DMS153 treated with DMSO at 0.1 percent for 48 hours (cell line): Measurements from ENCODE around the gene NKAIN2.

Experiments used
- DNase-seq: peaks from one replicate; lab custom pipeline; 2025; ENCODE audit not compliant: unreplicated experiment; lab: John Stamatoyannopoulos, UW

The NKAIN2 gene

DNA sequence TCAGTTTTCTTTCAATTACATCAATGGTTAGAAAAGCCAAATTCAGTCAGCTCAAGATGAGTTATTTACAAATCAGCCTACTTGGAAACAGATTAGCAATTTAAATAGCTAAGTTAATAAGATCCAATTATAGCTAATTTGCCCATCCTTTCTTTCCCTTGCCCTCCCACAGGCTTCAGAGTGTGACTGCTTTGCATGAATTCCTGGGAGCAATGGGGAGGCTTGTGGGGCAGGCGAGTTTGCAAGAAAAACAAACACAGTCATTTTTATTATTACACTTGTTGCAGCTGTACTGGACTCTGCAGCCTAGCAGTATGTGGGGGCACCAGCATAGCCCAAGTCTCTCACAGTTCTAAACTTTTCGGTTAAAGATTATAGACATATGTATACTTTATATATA is 219.0 kb downstream of the NKAIN2 start:
- DNase-seq: no peak

DNA sequence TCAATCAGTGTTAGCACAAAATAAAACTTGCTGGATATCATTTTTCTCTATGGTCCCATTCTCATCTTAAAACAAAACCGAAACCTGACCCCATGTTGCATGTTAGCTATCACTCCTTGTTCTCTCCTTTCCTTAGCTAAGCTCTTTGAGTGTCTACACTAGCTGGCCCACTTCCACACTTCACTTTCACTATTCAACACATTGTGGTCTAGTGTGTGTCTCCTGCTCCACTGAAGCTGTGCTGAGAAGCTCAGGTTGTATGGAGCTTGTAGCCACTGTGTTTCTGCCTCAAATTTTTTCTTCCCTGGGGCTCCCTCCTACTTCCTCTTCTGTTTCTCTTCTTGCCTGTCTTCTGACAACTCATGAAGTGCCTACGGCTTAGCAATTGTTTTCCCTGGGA is 223.0 kb downstream of the NKAIN2 start:
- no peak for DNase-seq

DNA sequence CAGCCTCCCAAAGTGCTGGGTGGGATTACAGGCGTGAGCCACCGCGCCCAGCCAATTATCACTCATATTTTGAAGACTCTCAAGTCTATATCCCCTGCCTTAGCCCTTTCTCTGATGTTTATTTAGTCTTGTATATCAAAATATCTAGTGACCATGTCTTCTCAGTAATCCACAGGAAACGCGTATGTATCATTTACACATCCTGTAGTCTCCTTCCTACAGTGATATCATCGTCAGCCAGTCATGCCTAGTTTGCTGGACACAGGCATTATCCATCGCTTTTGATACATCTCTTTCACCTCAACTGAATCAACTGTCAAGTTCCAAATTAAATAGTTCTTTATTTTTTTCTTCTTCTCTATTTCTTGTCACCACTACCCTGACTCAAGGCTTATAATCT is 223.7 kb downstream of the NKAIN2 start:
- no peak for DNase-seq

DNA sequence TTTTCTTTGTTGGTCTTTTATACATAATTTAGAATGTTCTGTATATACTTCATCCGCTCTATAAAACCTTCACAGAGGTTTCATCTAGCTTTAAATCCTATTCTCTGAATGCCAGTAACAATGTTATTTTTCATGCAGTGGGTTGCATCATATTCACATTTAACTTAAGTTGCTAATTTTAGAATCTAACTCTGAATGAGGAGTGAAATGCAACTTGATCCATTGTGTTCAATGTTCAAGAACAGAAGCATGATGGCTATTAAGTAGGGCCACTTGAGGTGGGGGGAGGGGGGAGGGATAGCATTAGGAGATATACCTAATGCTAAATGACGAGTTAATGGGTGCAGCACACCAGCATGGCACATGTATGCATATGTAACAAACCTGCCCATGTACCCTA is 224.5 kb downstream of the NKAIN2 start:
- no peak for DNase-seq

DNA sequence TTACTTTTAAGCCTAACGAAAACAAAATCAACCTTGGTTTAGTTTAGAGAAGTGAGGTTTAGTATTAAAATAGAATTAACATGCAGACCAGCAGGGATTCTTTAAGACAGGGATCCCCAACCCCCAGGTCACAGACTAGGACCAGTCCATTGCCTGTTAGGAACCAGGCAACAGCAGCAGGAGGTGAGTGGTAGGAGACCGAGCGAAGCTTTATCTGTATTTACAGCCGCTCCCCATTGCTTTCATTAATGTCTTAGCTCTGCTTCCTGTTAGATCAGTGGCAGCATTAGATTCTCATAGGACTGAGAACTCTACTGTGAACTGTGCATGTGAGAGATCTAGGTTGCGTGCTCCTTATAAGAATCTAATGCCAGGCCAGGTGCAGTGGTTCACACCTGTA is 225.9 kb downstream of the NKAIN2 start:
- no peak for DNase-seq

DNA sequence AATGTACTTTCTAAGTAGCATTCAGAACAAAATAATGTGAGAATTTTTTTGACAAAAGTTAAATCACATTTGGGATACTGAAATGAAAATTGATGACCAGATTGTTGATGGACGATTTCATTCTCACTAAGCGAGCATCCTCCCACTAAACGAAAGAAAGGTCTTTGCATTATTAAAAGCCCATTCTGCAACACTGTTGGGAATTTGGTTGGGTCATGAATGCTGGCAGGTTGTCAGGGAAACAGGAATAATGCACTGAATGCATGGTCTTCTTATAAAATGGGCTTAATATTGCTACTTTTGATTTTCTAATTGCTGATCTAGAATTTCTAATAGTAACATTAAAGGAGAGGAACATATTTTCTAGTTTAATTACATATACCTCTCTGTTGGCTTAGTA is 229.8 kb downstream of the NKAIN2 start:
- DNase-seq: no peak

DNA sequence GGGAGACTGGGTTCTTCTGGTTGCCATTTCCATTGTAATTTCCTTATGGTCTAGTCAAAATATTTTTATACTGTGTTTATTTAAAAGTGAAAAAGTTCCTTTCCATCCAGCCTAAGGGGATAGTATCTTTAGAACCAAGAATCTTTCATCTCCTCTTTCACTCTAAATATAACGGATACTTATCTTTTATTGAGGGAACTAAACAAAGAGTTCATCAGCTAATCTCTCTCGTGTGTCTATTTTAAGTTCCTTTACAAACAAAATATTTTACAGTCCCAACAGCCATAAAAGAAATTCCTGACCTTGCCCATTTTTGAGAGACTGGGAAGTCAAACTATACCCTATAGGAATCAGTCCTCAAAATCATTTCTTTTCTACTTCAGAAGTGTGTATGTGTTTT is 232.7 kb downstream of the NKAIN2 start:
- no peak for DNase-seq

DNA sequence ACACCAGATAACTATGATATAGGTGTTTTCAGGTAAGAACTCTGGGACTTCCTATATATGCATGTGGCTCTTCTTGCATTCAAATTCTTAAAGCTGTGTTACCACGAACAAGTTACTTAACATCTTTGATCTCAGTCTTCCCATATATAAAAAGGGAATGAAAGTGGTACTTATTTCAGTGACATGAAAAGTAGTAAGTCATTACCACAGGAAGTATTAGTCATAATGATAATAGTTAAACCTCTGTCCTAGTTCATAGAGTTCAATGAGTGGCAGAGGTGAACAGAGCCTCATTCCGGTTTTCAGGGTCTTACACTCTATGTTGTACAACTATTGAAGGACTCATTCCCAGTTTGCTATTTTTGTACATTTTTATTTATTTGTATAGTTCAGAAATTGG is 237.0 kb downstream of the NKAIN2 start:
- no peak for DNase-seq

DNA sequence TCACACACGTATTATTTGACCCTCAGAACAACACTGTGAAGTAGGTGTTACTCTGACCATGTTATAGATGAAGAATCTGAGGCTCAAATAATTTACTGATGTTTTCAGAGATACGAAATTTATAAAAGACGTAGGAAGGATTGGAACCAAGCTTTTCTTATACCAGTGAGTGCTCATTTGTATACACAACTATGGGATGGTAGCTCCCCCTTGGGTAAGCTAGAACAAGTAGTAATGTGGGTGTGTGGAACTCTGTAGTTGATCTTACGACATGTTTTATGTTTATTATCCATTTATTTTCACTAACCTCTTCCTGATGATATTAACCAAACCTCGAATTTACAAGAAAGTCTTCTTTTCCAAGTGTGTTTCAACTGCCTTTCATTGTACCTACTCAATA is 248.5 kb downstream of the NKAIN2 start:
- DNase-seq: no peak

DNA sequence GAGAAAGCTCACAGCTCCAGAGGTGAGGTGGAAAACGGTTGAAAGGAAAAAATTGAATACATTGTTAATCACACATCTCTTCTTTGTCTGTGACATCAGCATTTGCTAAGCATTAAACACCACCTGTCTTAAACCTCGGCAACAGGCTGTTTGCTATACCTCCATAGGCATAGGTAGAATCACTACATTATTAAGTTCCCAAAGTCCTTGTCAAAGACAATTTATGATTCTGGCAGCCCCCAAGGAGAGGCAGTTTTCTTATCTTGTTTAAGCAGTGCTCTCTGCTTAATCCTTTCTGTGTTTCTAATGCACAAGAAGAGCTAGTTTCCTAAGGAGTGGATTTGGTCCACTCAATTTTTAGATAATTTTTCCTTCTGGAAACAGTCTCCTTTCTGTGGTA is 249.7 kb downstream of the NKAIN2 start:
- no peak for DNase-seq

DNA sequence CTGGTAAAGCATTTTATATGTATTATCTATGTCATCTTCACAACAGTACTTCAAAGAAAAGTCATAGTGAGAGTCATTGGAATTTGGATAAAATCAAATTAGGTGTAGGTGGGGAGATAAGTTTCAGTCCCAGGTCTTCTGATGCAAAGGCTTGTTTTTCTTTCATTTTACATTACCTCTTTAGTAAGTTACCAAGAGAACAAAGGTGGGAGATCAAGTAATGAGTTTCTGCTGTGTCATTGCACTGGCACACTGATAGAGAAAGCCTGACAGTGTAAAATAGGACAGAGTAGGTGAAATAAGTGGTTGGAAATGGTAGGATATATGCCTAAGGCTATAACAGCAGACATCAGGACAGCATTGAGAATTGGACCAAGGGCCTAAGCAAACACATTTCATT is 250.4 kb downstream of the NKAIN2 start:
- no peak for DNase-seq

DNA sequence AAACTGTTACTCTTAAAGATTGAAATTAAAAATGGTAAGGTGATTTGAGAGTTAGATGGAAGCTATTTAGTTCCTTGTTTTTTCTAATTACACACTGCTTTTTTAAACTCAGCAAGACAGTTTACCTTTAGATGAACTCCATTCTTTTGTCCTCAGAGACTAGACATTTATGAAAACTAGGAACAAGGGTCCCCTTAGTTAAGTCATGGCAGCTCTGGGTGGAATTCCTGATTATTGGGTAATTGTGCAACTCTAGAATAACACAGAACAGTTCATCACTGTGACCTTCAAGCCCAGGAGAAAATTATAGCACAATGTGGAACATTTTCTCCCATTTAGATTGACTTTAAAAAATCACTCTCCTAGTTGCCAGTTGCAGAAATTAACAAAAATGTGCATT is 251.7 kb downstream of the NKAIN2 start:
- DNase-seq: no peak

DNA sequence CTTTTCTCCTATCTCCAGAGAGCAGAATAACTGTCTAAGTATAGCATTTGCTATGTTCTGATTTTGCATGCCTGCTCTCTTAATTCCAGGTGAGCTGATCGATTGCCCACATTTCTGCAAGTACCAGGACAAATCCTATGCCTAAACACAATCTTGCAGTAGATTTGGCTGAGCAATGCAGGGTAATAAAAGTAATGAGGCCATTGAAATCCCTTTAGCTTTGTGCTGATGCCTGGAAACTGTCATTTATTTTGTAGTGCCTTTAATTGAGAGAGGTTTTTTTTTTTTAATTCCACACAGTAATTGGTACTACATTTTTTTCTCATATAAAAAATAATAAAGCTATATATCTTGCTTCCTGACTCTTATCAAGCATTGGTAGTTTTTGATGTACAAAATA is 252.3 kb downstream of the NKAIN2 start:
- peak; percentile 84 for DNase-seq

DNA sequence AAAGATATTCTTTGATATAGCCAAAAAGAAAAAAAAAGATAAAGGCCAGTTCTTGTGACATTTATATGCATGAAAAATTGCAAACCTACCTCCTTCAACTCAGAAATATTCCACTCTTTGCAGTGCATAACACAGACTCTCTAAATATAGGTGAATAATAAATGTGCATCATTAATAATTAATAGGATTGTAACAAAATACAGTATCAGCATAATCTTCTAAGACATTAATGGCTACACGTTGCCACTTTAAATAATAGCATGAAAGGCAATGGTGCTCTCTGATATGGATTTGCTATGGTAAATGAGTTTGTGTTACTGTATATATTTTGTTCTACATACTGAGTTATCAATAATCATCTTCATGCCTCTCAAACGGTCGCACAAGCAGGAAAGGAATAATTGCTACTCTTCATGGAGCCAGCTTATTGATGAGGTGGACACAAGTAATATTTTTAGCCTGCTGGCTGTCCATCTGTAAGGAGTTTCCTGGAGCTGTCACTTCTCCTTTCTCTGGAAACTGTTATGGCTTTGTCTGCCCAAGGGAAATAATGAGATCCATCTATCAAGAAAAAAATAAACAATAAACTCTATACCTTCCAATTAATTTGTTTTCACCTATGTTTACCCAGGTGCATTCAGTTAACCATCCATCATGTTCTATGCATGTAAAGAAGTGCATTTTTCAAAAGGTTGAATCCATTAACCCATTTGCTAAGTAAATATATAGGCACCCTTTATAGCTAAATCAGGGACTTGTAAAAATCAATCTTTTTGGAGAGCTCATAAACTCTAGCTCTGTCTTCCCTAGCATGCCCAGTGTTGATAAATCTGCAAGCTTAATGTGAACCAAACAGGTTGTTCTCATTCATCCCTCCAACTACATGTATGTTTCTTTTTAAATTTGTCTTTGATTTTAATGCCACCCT is 253.0 kb downstream of the NKAIN2 start:
- peak; percentile 97 for DNase-seq

DNA sequence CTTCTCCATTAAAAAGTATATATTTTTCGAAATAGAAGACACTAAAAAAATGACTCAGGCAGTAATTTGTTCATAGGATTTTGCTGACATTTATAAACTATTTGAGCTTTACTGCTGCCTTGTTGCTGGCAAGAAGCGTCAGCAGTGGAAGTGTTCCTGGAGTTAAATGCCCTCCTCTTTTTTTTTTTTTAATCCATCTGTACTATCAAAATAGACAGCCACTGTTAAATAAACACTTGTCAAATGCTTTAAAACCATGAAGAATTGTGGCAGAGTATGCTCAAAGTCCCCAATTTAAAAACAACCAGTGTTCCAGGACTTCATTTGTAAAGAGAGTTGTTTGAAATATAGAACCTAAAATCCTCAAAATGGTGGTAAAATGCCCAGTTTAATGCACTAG is 253.8 kb downstream of the NKAIN2 start:
- DNase-seq: peak; percentile 76

DNA sequence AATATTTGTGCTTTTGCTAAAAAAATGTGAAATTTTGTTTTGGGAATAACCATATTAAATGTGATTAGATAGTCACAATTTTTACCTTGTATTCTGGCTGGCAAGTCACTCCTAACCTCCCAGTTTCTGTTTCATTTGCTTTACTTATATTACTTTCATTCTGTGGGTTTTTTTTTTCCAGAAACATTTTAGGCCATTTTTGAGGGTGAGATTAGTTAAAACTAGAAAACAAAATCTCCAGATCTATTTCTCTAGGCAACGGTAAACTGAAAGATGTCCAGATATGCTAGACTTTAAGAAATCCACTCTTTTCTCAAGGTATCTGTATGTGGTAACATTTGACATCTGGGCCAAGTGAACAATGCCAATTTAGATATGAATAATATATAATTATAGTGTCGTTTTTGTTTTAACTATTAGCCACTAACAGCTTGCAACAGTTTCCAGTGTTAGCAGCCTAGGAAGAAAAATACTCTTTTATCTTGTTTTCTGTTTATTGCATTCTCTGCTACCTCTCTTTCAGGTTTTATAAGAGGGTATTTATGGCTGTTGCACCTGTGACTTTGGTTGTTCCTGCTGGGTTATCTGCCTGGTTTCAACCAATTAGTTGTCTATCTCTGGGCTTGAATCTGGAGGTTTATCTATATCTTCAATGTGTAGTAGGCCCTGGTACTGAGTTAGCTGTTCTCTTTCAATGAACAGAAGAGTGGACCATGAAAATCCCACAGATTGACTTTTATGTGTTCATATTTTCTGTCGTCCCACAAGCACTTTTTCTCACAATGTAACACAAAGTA is 260.9 kb downstream of the NKAIN2 start:
- no peak for DNase-seq

DNA sequence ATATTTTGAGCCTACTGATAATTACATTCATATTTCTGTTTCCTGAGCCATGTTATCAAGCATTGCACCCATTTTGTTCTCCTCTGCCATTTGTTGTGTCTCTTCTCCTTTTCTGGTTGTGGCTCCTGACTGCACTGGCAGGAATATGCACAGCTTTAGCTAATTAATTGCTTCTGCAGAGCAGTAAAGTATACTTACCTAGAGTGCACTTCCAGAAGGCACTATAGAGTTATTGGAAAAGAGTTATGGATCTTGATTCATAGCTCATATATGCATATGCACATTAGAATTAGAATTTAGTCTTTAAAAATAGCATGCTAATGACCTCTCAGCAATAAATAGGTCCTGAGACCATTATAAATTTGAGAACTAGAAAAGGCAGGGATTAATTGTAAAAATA is 262.6 kb downstream of the NKAIN2 start:
- DNase-seq: no peak

DNA sequence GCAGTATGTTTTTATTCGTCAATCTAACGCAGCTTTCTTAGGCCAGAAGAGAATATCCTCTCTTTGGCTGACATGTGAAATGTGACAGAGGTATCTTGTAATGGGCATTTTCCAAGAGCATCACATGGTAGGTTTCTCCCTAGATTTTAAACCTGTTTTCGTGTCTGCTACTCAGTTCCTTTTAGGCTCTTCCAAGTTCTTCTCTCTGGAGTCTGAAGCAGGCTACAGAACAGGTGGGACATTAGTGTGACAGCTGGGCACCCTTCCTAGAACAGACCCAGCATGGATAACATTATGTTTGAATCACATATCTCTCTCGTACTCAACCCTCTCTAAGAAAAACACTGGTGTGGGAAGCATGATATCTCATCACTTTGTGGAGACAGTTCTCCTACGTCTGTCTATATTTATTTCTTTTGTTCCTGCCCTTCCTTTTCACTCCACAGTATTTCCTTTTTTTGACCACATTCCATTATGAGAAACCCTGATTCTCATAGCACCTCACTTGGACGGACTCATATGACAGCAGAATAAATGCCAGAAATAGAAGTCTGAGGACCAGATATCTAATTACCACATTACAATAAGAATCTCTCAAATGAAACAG is 263.4 kb downstream of the NKAIN2 start:
- DNase-seq: no peak

DNA sequence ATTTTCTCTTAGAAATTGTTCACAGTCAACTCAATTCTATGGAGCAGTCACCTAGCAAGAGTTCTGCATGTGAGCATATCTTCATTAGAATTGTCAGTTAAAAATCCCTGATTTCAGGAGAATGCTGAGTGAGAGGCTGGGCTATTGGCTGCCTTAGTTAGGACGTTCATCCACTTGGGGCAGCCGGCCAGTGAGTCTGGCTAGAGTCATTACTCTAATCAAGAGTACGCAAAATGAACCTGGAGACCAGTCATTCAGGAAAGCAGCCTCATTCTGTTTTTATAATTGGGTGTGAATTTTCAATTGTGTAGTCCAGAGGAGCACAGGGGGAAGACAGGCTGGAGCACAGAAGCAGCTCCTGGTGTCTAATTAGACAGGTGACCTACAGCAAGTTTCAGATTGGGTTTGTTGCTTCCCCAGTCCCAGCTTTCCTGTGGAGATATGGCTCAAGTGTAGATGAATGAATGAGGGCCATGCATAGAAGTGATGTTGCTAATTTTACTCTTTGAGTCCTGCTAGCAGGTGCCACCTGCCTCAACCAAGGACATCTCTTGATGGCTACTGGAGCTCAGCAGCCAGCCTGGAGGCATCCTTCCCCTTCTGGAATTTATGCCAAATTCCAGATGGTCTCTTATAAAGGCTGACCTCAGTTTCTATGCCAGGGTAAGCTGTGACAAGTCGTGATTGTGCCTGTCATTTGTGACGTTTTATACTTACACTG is 265.7 kb downstream of the NKAIN2 start:
- DNase-seq: no peak

DNA sequence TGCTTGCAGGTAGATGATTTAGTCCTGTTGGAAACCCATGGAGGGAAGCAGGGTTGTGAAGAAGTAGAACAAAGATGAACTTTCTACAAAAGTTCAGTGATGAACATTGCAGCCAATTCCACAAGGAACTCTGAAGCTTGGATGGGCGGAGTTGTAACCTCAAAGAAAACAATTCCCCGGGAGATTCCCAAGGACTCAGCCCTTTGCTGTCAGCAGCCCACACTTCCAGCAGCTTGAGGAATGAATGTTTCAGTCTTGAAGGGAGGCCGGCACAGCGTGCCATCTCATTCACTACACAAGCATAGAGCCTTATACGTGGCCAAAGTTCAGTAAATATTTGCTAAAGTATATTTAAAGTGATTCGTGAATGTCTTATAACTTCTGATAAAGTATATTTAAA is 269.4 kb downstream of the NKAIN2 start:
- no peak for DNase-seq
